ENCODE data around the gene SLC6A6. TPM values are rescaled to one million over a fixed set of nuclear protein-coding genes. Genes with fewer than 3 reads are reported as not detected.

SLC6A6 gene
- total RNA-seq, 4 donors from 2014 or later, result 35.7 to 75.2 (median 56.4) TPM

- ATAC-seq (ENCODE audit: low FRiP score), result no peak
- DNase-seq (ENCODE audit: low spot score), result no peak
These were observed 92.5 kb downstream of the SLC6A6 start for GRCh38 chr3:14494973-14495300.

GRCh38 chr3:14496351-14496750, 93.9 kb downstream of the SLC6A6 start:
- DNase-seq (ENCODE audit: low spot score) (no peak), ATAC-seq (ENCODE audit: low FRiP score) (no peak)
- no peak for TF ChIP-seq CTCF (IDR thresholded peaks at IDR 0.05)

More at GRCh38 chr3:14494973-14495300, 92.5 kb downstream of the SLC6A6 start:
- no peak for TF ChIP-seq CTCF (IDR thresholded peaks at IDR 0.05)

- ATAC-seq (ENCODE audit: low FRiP score) (no peak), DNase-seq (ENCODE audit: low spot score) (no peak)
- TF ChIP-seq CTCF (IDR thresholded peaks at IDR 0.05), result no peak
These were observed 94.9 kb downstream of the SLC6A6 start for GRCh38 chr3:14497321-14497720.

- no peak for DNase-seq (ENCODE audit: low spot score)
- ATAC-seq (ENCODE audit: low FRiP score), result no peak
- TF ChIP-seq CTCF (IDR thresholded peaks at IDR 0.05), result no peak
These were observed 100.1 kb downstream of the SLC6A6 start for GRCh38 chr3:14502472-14502871.

DNA sequence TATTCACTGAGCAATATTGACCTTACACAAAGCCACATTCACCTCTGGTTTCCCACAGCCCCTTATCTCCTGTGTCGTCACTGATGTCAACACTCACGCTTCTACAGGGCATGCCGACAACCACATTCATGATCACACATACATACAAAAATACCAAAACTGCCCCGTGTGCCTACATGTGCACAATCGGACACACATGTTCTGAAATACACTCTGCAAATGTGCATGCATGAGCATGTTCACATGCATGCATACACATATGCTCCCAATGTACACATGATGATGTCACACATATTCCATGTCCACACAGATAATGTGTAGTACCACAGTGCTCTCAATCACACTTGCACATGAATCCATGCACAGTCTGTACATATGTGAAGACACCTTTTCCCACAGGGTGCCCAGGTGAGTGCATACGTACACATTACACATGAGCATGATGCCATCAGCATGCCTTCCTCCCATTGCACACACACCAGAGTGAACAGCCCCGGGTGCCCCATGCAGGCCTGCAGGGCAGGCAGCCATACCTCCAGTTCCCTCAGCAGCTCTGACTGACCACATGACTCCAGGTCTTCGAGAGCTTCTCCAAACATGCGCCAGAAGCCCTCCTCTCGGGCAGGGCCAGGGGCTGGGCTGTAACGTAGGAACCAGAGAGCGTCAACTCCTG, 100.8 kb downstream of the SLC6A6 start:
- DNase-seq (ENCODE audit: low spot score) (no peak), ATAC-seq (ENCODE audit: low FRiP score) (no peak)
- no peak for TF ChIP-seq CTCF (IDR thresholded peaks at IDR 0.05)

- DNase-seq (ENCODE audit: low spot score), result no peak
- no peak for ATAC-seq (ENCODE audit: low FRiP score)
- TF ChIP-seq CTCF (IDR thresholded peaks at IDR 0.05), result no peak
These were observed 101.3 kb downstream of the SLC6A6 start for GRCh38 chr3:14503706-14504065.

DNA sequence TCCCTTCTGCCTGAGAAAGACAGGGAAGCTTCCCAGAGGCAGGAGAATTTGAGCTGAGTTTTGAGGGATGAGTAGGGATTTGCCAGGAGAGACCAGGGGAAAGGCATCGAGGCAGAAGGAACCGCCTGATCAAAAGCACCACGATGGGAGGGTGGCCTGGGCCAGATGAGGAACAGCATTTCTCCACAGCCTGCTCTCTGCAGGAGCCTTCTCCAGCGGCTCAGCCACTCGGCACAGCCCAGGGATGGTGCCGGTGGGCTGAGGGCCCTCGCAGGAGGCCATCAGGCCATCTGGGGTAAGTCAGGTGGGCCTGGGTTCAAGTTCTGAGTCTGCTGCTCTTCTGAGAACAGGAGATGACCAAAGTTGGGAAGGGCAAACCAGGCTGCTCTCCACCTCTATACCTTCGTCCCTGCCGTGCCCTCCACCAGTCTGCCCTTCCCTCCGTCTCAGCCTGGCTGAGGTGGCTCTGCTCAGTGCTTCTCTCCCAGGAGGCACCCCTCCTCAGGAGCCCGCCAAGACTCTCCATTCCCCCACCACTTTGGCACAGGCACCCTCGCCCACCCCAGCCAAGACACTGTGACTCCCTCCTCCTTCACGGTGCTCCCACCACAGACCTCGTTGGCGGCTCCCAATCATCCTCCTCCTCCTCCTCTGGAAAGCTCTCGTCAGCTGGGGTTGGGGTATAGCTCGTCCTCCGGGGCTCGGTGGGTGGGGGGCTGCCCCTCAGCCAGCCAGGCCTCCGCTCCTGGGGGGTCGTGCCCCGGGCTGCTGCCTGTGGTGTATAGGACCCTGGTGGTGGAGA, 102.8 kb downstream of the SLC6A6 start:
- no peak for TF ChIP-seq CTCF (IDR thresholded peaks at IDR 0.05)
- ATAC-seq (ENCODE audit: low FRiP score) (no peak), DNase-seq (ENCODE audit: low spot score) (no peak)

Data from omental fat pad (tissue), 4 donors.